Activated naive CD8-positive, alpha-beta T cell treated with anti-CD3 and anti-CD28 coated beads, Interleukin-2, amount 10 ng/mL, durations not matched to agents 7 days and 5 days (primary cell): ENCODE measurements around the gene NLRP7. TPM values are rescaled to one million over a fixed set of nuclear protein-coding genes. Genes with fewer than 3 reads are reported as not detected.
A peak's percentile ranks its signal among the peaks of the same experiment; 100 is the strongest.
"Not testable (repeated sequence)": the region's sequence is repeated elsewhere in the genome, so short reads cannot be mapped to it uniquely, and the experiment has no call there.

Source experiments
- ATAC-seq: fragments of 150-1000 bp; cut with Tn5 transposase; one replicate; pipeline ENCODE4 v1.10.0; 2021; ENCODE audit warnings: low read depth, moderate library complexity
- POLR2A ChIA-PET: fragments of 350-600 bp; sonication (Branson Sonifier 250); formaldehyde crosslinking; loops from one replicate; lab custom pipeline; 2021; ENCODE audit warnings: antibody characterized with exemption; lab: Charles Lee
- DNase-seq: peaks from one replicate; pipeline ENCODE4 v3.0.0; 2021
- H3K27ac Mint-ChIP-seq: one replicate; pipeline ENCODE4 v1.8.0; 2022; ENCODE audit warnings: mild to moderate bottlenecking, mixed read lengths
- H3K27me3 Mint-ChIP-seq: one replicate; pipeline ENCODE4 v1.8.0; 2022; ENCODE audit warnings: mild to moderate bottlenecking, moderate library complexity, mixed read lengths
- H3K36me3 Mint-ChIP-seq: one replicate; pipeline ENCODE4 v1.8.0; 2021; ENCODE audit warnings: mild to moderate bottlenecking, mixed read lengths
- H3K4me1 Mint-ChIP-seq: one replicate; pipeline ENCODE4 v1.8.0; 2021; ENCODE audit warnings: mixed read lengths
- H3K4me3 Mint-ChIP-seq: one replicate; pipeline ENCODE4 v1.8.0; 2022; ENCODE audit warnings: mild to moderate bottlenecking, moderate library complexity, mixed read lengths
- H3K9me3 Mint-ChIP-seq: one replicate; pipeline ENCODE4 v1.8.0; 2021; ENCODE audit warnings: mixed read lengths
- total RNA-seq, 2 experiments: library from RNA; stranded (reverse); gene quantifications; one replicate each; pipeline ENCODE4 v1.2.3, GENCODE V29; 2021

Gene NLRP7
- total RNA-seq, 2 experiments from 2014 or later, result not detected

DNA sequence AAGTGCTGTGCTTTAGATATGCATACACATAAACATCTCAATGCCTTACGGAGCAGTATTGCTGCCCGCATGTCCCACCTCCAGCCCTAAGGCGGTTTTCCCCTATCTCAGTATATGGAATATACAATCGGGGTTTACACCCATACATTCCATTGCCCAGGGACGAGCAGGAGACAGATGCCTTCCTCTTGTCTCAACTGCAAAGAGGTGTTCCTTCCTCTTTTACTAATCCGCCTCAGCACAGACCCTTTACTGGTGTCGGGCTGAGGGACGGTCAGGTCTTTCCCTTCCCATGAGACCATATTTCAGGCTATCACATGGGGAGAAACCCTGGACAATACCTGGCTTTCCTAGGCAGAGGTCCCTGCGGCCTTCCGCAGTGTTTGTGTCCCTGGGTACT lies 3.2 kb upstream of the NLRP7 start:
- H3K4me3 Mint-ChIP-seq, H3K36me3 Mint-ChIP-seq, H3K27me3 Mint-ChIP-seq, H3K9me3 Mint-ChIP-seq, DNase-seq, H3K27ac Mint-ChIP-seq, POLR2A ChIA-PET, ATAC-seq, H3K4me1 Mint-ChIP-seq: not testable (repeated sequence)

DNA sequence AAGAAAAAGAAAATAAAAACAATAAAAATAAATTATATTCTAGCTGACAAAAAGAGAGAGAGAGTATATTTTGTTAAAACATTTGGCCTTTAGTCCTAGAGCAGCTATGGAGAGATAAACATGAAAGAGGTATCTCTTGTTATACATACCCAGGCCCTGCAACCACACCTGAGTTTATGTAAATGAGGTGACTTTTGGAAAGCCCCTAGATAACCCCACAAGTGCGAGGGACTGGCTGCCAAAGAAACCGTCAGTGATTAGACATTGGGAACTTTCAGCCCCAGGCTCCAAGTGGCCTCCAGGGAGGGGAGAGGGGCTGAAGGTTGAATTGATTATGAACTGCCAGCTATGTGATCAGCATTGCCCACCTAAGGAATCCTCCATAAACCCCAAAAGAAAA lies 2.1 kb upstream of the NLRP7 start:
- Mint-ChIP-seq H3K36me3 (no peaks in the 10 kb centered on the region), H3K9me3 (no peaks in the 10 kb centered on the region), H3K27me3 (peaks cover 6% of the 10 kb centered on the region), H3K27ac (no peak overlapping the region), H3K4me1 (peaks cover 3% of the 10 kb centered on the region), H3K4me3 (no peak overlapping the region)
- no peak for DNase-seq
- POLR2A ChIA-PET, result interaction anchor here (0.6 kb wide), 1 partner anchor 46 kb away, joined by 3 read pairs; no protein-coding TSS in a partner anchor
- no peak for ATAC-seq

DNA sequence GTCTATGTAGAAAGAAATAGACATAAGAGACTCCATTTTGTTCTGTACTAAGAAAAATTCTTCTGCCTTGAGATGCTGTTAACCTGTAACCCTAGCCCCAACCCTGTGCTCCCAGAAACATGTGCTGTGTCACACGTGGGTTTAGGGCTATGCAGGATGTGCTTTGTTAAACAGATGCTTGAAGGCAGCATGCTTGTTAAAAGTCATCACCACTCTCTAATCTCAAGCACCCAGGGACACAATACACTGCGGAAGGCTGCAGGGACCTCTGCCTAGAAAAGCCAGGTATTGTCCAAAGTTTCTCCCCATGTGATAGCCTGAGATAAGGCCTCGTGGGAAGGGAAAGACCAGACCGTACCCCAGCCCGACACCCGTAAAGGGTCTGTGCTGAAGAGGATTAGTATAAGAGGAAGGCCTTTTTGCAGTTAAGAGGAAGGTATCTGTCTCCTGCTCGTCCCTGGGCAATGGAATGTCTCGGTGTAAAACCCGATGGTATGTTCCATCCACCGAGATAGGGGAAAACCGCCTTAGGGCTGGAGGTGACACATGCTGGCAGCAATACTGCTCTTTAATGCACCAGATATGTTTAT lies 3.5 kb downstream of the NLRP7 start:
- H3K4me3 Mint-ChIP-seq, POLR2A ChIA-PET: not testable (repeated sequence)

DNA sequence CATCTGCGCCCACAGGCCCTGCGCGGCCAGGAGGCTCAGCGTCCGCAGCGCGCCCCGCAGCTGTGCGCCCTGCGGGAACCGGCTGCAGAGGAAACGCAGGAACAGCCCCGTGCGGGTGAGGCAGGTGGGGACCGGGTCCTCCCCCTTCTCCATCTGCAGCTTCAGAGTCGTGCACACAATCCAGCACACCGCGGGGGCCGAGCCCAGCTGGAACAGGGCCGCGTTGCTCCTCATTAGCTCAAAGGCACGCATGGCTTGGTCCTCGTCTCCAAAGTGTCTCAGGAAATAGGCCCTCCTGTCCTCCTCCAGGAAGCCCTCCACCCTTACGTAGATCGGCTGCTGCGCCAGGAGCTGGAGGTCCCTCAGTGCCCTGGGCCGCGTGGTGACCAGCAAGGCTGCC lies 7.8 kb downstream of the NLRP7 start:
- H3K4me1 Mint-ChIP-seq, result peaks cover 13% of the 10 kb centered on the region
- H3K27ac Mint-ChIP-seq, DNase-seq, POLR2A ChIA-PET, ATAC-seq, H3K9me3 Mint-ChIP-seq, H3K36me3 Mint-ChIP-seq, H3K4me3 Mint-ChIP-seq: not testable (repeated sequence)
- H3K27me3 Mint-ChIP-seq, result peaks cover 29% of the 10 kb centered on the region

More for the DNA sequence above, 3.5 kb downstream of the NLRP7 start:
- not testable (repeated sequence) for ATAC-seq, H3K27ac Mint-ChIP-seq, H3K4me1 Mint-ChIP-seq, H3K36me3 Mint-ChIP-seq, H3K9me3 Mint-ChIP-seq, DNase-seq
- peaks cover 17% of the 10 kb centered on the region for H3K27me3 Mint-ChIP-seq

- Mint-ChIP-seq H3K27me3 (peaks cover 29% of the 10 kb centered on the region), H3K9me3 (no peaks in the 10 kb centered on the region), H3K4me1 (peaks cover 13% of the 10 kb centered on the region), H3K27ac (no peak overlapping the region), H3K36me3 (no peaks in the 10 kb centered on the region), H3K4me3 (no peak overlapping the region)
- ATAC-seq (no peak), DNase-seq (no peak)
- POLR2A ChIA-PET, result no interaction called here
Observed at GRCh38 chr19:54938906-54939305, 8.4 kb downstream of the NLRP7 start.

GRCh38 chr19:54937926-54938325 lies 9.4 kb downstream of the NLRP7 start:
- POLR2A ChIA-PET, result interaction anchor here (0.6 to 1.2 kb wide), 5 partner anchors 9 to 453 kb away, joined by 3 to 6 read pairs (median 3); no protein-coding TSS in a partner anchor
- Mint-ChIP-seq H3K27me3 (peaks cover 32% of the 10 kb centered on the region), H3K9me3 (peaks cover 3% of the 10 kb centered on the region), H3K27ac (peak overlapping the region; percentile 79), H3K36me3 (no peaks in the 10 kb centered on the region), H3K4me1 (peaks cover 13% of the 10 kb centered on the region), H3K4me3 (peak overlapping the region; percentile 47)
- DNase-seq (peak; percentile 34), ATAC-seq (peak; percentile 70)

DNA sequence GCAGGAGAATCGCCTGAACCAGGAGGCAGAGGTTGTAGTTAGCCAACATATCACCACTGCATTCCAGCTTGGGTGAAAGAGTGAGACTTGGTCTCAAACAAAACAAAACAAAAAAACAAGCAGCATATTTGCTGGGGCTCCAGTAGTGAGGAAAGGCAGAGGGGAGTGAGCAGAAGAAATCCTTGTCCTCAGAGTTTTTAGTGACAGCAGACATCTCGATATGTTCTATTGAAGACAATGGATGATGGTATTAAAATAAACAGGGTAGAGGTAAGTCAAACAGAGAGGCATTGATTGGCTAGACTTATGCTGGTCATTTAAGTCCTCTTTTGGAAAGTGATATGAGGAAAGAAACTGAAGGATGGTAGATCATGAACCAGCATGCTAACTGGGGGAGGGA lies 19.0 kb downstream of the NLRP7 start:
- POLR2A ChIA-PET, result interaction anchor here (0.8 kb wide), 1 partner anchor 10 kb away, joined by 3 read pairs; no protein-coding TSS in a partner anchor

GRCh38 chr19:54923276-54923675 lies 24.1 kb downstream of the NLRP7 start:
- H3K9me3 Mint-ChIP-seq, result peaks cover 8% of the 10 kb centered on the region
- peaks cover under 1% of the 10 kb centered on the region for H3K36me3 Mint-ChIP-seq
- DNase-seq, result no peak
- peaks cover 10% of the 10 kb centered on the region for H3K27me3 Mint-ChIP-seq
- ATAC-seq, result no peak
- peaks cover 4% of the 10 kb centered on the region for H3K4me1 Mint-ChIP-seq
- H3K4me3 Mint-ChIP-seq, result no peak overlapping the region
- H3K27ac Mint-ChIP-seq, result no peak overlapping the region
- POLR2A ChIA-PET, result no interaction called here

More for the DNA sequence above, 19.0 kb downstream of the NLRP7 start:
- Mint-ChIP-seq H3K4me3 (no peak overlapping the region), H3K9me3 (peaks cover 14% of the 10 kb centered on the region), H3K36me3 (peaks cover 2% of the 10 kb centered on the region), H3K27ac (no peak overlapping the region), H3K4me1 (no peaks in the 10 kb centered on the region), H3K27me3 (peaks cover 4% of the 10 kb centered on the region)
- DNase-seq (no peak), ATAC-seq (no peak)

DNA sequence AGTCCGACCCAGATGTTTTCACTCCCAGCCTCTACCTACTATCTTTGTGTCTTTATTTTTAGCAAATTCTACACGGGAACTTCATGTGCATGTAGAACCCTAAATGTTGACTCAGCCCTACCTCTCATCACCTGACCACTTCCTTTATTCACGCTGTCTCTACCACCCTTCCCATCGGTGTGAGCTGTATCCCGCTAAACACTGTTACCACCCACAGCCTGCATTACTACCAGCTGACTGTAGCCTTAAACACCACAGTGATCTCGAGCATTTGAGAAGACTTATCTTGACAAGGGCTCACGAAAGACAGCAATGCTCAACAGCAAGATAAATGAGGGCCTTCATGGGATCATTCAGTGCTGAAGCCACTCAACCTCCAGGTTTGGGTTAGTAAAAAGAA lies 26.2 kb downstream of the NLRP7 start:
- ATAC-seq, result peak; percentile 81
- no peak overlapping the region for H3K27ac Mint-ChIP-seq
- H3K4me1 Mint-ChIP-seq, result peaks cover 10% of the 10 kb centered on the region
- H3K4me3 Mint-ChIP-seq, result peak overlapping the region; percentile 59
- POLR2A ChIA-PET, result no interaction called here
- no peak for DNase-seq
- peaks cover 5% of the 10 kb centered on the region for H3K9me3 Mint-ChIP-seq
- H3K36me3 Mint-ChIP-seq, result no peaks in the 10 kb centered on the region
- peaks cover 10% of the 10 kb centered on the region for H3K27me3 Mint-ChIP-seq

- POLR2A ChIA-PET, result interaction anchor here (0.6 kb wide), 1 partner anchor 26 kb away, joined by 3 read pairs; no protein-coding TSS in a partner anchor
- H3K9me3 Mint-ChIP-seq, H3K36me3 Mint-ChIP-seq, H3K4me3 Mint-ChIP-seq, H3K27ac Mint-ChIP-seq, DNase-seq, ATAC-seq: not testable (repeated sequence)
- H3K4me1 Mint-ChIP-seq, result peaks cover 12% of the 10 kb centered on the region
- H3K27me3 Mint-ChIP-seq, result peaks cover 10% of the 10 kb centered on the region
Observed at GRCh38 chr19:54919646-54920563, 27.4 kb downstream of the NLRP7 start.

- H3K27me3 Mint-ChIP-seq, result peaks cover 11% of the 10 kb centered on the region
- H3K4me1 Mint-ChIP-seq, result peaks cover 12% of the 10 kb centered on the region
- H3K9me3 Mint-ChIP-seq, result no peaks in the 10 kb centered on the region
- H3K36me3 Mint-ChIP-seq, result no peaks in the 10 kb centered on the region
- DNase-seq, result no peak
- POLR2A ChIA-PET, result no interaction called here
- ATAC-seq, result no peak
- H3K4me3 Mint-ChIP-seq, result no peak overlapping the region
- no peak overlapping the region for H3K27ac Mint-ChIP-seq
Observed at GRCh38 chr19:54918499-54918898, 28.8 kb downstream of the NLRP7 start.

DNA sequence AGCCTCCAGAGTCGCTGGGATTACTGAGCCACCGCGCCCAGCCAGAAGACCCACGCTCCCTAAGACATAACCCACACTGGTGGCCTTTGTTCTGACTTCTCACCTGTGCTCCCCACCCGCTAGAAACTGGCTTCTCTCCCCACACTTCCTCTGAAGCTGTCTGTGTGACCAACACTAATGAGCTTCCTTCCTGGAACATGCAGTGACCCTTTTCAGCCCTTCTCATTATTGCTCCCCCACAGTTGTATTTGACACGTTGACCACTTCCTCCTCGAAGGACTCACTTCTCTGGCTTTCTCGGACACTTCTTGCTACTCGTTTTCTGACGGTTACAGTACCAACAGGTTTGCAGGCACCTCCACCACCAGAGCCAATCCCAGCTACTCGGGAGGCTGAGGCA lies 30.5 kb downstream of the NLRP7 start:
- Mint-ChIP-seq H3K27ac (peak overlapping the region; percentile 21), H3K9me3 (no peaks in the 10 kb centered on the region), H3K36me3 (no peaks in the 10 kb centered on the region), H3K27me3 (peaks cover 5% of the 10 kb centered on the region), H3K4me1 (peaks cover 12% of the 10 kb centered on the region), H3K4me3 (no peak overlapping the region)
- POLR2A ChIA-PET, result interaction anchor here (0.7 kb wide), 1 partner anchor 19 kb away, joined by 10 read pairs; no protein-coding TSS in a partner anchor
- DNase-seq (no peak), ATAC-seq (no peak)

DNA sequence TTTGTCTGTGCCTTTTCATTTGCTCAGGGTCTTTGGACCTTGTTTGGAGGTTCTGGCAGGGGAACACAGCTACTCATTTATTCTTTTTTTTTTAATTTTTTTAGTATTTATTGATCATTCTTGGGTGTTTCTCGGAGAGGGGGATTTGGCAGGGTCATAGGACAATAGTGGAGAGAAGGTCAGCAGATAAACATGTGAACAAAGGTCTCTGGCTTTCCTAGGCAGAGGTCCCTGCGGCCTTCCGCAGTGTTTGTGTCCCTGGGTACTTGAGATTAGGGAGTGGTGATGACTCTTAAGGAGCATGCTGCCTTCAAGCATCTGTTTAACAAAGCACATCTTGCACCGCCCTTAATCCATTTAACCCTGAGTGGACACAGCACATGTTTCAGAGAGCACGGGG lies 39.4 kb downstream of the NLRP7 start:
- H3K4me3 Mint-ChIP-seq, H3K27me3 Mint-ChIP-seq, POLR2A ChIA-PET, DNase-seq, ATAC-seq, H3K27ac Mint-ChIP-seq, H3K4me1 Mint-ChIP-seq, H3K36me3 Mint-ChIP-seq, H3K9me3 Mint-ChIP-seq: not testable (repeated sequence)
